ENCODE data around the gene CIBAR2. TPM values are rescaled to one million over a fixed set of nuclear protein-coding genes. Genes with fewer than 3 reads are reported as not detected.

Gene CIBAR2
- total and polyA plus RNA-seq, 7 donors = not detected

DNA sequence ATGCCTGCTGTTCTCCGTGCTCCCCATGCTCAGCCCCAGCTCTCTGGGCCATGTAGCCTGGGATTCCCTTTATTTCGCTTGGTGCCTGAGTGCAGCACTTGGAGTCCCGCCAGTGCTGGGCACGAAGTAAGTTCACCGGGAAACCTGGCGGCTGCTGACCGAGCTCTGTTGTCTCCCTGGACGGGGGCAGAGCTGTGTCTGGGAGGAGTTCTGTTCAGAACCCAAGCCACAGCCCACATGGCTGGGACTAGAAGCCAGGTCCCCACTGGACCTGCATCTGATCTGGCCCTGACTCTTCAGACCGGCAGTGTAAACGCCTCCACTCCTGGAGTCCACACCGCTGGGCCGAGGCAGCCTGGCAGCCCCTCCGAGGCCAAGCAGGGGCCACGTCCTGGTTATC lies 37.5 kb upstream of the CIBAR2 start:
- no peaks in the 10 kb centered on the region for H3K27me3 ChIP-seq
- DNase-seq = peak; percentile 93
- peaks cover 0 to 50% (median 34%) of the 10 kb centered on the region in 4 donors for H3K4me1 ChIP-seq
- 72 to 87% methylated on average over 14 of the region's 14 CpGs for WGBS, 2 donors
- peak overlapping the region; percentile 58 to 84 (median 80) for H3K27ac ChIP-seq
- no peaks in the 10 kb centered on the region for H3K36me3 ChIP-seq
- intact Hi-C loops (cut with DNase I) = loop anchor here (5.0 kb wide), 1 partner anchor 53 kb away; no protein-coding TSS in a partner anchor
- no peaks in the 10 kb centered on the region for H3K9me3 ChIP-seq
- TF ChIP-seq POLR2A (IDR thresholded peaks at IDR 0.05) (no peak), EP300 (IDR thresholded peaks at IDR 0.05) (peak in 2 of 4 donors; percentile 28 to 34), CTCF (IDR thresholded peaks at IDR 0.05) (no peak), POLR2AphosphoS5 (IDR thresholded peaks at IDR 0.05) (peak in 3 of 4 donors; percentile 46 to 58 (median 52))
- H3K4me3 ChIP-seq = no peak overlapping the region

- no peak for DNase-seq
- peak overlapping the region; percentile 58 to 84 (median 80) for H3K27ac ChIP-seq
- no peaks in the 10 kb centered on the region for H3K27me3 ChIP-seq
- intact Hi-C loops (cut with DNase I) = no loop called here
- H3K9me3 ChIP-seq = no peaks in the 10 kb centered on the region
- WGBS, 2 donors = 15 to 51% methylated on average over 9 of the region's 9 CpGs
- TF ChIP-seq EP300 (IDR thresholded peaks at IDR 0.05) (peak in 1 of 4 donors; percentile 67), POLR2A (IDR thresholded peaks at IDR 0.05) (no peak), POLR2AphosphoS5 (IDR thresholded peaks at IDR 0.05) (peak in 3 of 4 donors; percentile 57 to 80 (median 63))
- H3K4me3 ChIP-seq = no peak overlapping the region
- H3K36me3 ChIP-seq = no peaks in the 10 kb centered on the region
- peaks cover 0 to 50% (median 34%) of the 10 kb centered on the region in 4 donors for H3K4me1 ChIP-seq
Measured at GRCh38 chr16:85148931-85149330, 36.7 kb upstream of the CIBAR2 start.

DNA sequence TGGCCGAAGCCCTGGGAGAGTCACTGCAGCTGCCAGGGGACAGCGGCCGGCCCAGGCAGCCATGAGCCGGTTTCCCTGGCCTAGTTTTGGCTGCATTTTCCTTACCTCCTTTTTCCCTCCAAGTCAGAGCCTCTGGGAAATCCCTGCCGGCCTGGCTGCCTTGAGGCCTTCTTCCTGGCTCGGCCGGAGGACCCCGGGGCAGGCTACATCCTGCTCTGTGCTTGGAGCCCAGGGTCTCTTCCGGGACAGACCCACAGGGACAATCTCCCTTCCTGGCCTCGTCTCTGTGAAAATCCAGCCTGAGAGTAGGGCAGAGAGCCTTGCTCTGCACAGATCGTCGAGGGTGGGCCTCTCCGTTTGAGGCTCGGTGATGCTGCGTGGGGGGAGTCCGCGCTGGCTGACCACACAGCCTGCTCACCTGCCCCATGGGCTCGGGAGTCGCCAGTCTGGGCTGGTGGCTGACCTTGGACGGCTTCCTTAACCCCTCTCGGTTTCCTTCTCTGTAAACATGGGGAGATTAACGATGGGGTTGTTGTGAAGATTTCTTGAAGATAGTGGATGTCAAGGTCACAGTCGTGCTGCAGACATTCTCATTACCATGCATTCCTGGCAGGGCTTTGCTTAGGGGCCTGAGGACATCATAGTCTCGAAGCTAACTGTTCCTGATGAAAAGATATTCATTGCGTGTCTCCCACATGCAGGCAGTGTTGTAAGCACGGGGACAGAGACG lies 34.8 kb upstream of the CIBAR2 start:
- H3K4me3 ChIP-seq = no peak overlapping the region
- intact Hi-C loops (cut with DNase I) = no loop called here
- peaks cover 0 to 44% (median 30%) of the 10 kb centered on the region in 4 donors for H3K4me1 ChIP-seq
- no peaks in the 10 kb centered on the region for H3K36me3 ChIP-seq
- H3K27ac ChIP-seq = peak overlapping the region; percentile 10 to 51 (median 46)
- no peaks in the 10 kb centered on the region for H3K27me3 ChIP-seq
- no peak for TF ChIP-seq EP300 (IDR thresholded peaks at IDR 0.05)
- no peak for TF ChIP-seq POLR2AphosphoS5 (IDR thresholded peaks at IDR 0.05)
- no peak for TF ChIP-seq POLR2A (IDR thresholded peaks at IDR 0.05)
- TF ChIP-seq CTCF (IDR thresholded peaks at IDR 0.05) = no peak
- DNase-seq = no peak
- no peaks in the 10 kb centered on the region for H3K9me3 ChIP-seq
- 65 to 74% methylated on average over 27 of the region's 27 CpGs for WGBS, 2 donors

GRCh38 chr16:85146532-85146797 lies 34.2 kb upstream of the CIBAR2 start:
- WGBS, 2 donors = 85 to 93% methylated on average over 4 of the region's 4 CpGs
- intact Hi-C loops (cut with DNase I) = no loop called here
- Histone ChIP-seq H3K27ac (peak overlapping the region; percentile 10 to 51 (median 46)), H3K36me3 (no peaks in the 10 kb centered on the region), H3K4me3 (no peak overlapping the region), H3K4me1 (peaks cover 0 to 37% (median 24%) of the 10 kb centered on the region in 4 donors), H3K9me3 (no peaks in the 10 kb centered on the region), H3K27me3 (no peaks in the 10 kb centered on the region)
- no peak for TF ChIP-seq CTCF (IDR thresholded peaks at IDR 0.05)
- TF ChIP-seq POLR2AphosphoS5 (IDR thresholded peaks at IDR 0.05) = no peak
- no peak for TF ChIP-seq POLR2A (IDR thresholded peaks at IDR 0.05)
- no peak for TF ChIP-seq EP300 (IDR thresholded peaks at IDR 0.05)
- DNase-seq = no peak

DNA sequence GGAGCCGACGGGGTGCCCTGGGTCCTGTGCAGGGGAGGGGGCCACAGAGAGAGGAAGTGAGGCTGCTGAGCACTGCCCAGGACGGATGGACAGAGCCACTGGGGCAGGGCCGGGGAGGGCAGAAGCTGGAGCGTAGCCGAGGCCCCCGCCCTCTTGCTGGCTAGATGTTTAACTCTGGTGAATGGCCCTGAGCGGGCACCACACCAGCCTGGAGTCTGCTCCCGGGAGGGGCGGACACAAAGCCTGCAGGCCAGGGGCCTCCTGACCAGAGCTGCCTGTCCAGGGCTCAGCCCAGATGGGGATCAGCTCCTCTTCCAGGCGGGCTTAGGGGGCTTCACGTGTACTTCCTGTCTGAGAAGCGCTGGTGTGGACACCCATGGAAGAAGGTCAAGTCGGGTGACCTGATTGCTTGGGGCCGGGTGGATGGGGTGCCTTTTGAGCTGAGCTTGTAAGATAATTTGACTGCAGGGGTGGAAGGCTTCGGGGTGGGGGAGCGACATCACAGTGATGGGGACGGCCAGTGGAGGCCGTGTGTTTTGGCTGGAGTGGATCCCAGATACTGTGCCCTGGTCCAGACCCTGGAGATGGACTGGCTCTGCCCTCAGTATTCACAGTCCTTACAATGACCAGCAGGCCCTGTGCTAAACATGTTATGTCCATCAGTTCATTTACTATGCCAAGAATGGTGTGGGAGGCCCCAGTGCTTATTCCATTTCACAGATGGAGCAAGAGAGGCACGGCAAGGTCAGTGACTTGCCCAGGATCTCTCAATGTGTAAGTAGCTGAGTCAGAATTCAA lies 33.7 kb upstream of the CIBAR2 start:
- Histone ChIP-seq H3K27ac (peak overlapping the region in 1 of 4 donors; percentile 48), H3K4me1 (peaks cover 0 to 32% (median 19%) of the 10 kb centered on the region in 4 donors), H3K9me3 (no peaks in the 10 kb centered on the region), H3K4me3 (no peak overlapping the region), H3K27me3 (no peaks in the 10 kb centered on the region), H3K36me3 (no peaks in the 10 kb centered on the region)
- no peak for TF ChIP-seq POLR2A (IDR thresholded peaks at IDR 0.05)
- no peak for TF ChIP-seq EP300 (IDR thresholded peaks at IDR 0.05)
- no peak for TF ChIP-seq CTCF (IDR thresholded peaks at IDR 0.05)
- no peak for TF ChIP-seq POLR2AphosphoS5 (IDR thresholded peaks at IDR 0.05)
- no peak for DNase-seq
- intact Hi-C loops (cut with DNase I) = no loop called here
- WGBS, 2 donors = 68 to 80% methylated on average over 20 of the region's 20 CpGs

Data from sigmoid colon (tissue), 7 donors.